ENCODE data around the gene URB2.

DNA sequence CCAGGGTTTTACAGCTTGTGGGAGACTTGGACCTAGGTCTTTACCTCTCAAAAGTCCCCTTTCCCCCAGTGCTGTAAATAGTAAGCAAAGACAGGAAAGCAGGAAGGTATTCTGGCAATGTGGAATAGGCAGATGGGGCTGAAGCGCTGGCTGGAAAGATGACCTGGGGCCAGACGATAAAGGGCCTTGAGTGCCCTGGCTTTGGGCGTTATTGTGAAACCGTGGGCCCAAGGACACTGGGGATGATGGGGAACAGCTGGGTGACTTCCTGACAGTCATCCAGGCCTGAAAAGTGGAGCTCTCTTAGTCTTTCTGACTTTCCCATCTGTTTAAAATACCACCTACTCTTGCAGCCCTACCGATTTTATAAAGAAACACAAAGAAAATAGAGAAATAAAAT is 16.3 kb downstream of the URB2 start:
- TF ChIP-seq, protein P1, sequence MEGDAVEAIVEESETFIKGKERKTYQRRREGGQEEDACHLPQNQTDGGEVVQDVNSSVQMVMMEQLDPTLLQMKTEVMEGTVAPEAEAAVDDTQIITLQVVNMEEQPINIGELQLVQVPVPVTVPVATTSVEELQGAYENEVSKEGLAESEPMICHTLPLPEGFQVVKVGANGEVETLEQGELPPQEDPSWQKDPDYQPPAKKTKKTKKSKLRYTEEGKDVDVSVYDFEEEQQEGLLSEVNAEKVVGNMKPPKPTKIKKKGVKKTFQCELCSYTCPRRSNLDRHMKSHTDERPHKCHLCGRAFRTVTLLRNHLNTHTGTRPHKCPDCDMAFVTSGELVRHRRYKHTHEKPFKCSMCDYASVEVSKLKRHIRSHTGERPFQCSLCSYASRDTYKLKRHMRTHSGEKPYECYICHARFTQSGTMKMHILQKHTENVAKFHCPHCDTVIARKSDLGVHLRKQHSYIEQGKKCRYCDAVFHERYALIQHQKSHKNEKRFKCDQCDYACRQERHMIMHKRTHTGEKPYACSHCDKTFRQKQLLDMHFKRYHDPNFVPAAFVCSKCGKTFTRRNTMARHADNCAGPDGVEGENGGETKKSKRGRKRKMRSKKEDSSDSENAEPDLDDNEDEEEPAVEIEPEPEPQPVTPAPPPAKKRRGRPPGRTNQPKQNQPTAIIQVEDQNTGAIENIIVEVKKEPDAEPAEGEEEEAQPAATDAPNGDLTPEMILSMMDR (tag by site-specific recombination; IDR thresholded peaks at IDR 0.05), result no peak
- TF ChIP-seq ZNF121 (tag by site-specific recombination; IDR thresholded peaks at IDR 0.05) (no peak), ZBTB48 (tag by site-specific recombination; IDR thresholded peaks at IDR 0.05) (no peak), SETDB1 (IDR thresholded peaks at IDR 0.05; ENCODE audit: insufficient read length, low read length) (no peak), ZNF580 (tag by site-specific recombination; IDR thresholded peaks at IDR 0.05) (no peak), MEIS1 (CRISPR knock-in tag; IDR thresholded peaks at IDR 0.05; ENCODE audit: borderline replicate concordance) (no peak), PATZ1 (tag by site-specific recombination; IDR thresholded peaks at IDR 0.05) (no peak), ZNF292 (tag by site-specific recombination; IDR thresholded peaks at IDR 0.05; ENCODE audit: borderline replicate concordance, low read depth) (no peak), ZNF239 (tag by site-specific recombination; IDR thresholded peaks at IDR 0.05) (no peak), ZNF174 (tag by site-specific recombination; IDR thresholded peaks at IDR 0.05) (no peak), ZNF707 (tag by site-specific recombination; IDR thresholded peaks at IDR 0.05) (no peak), ZNF311 (tag by site-specific recombination; IDR thresholded peaks at IDR 0.05; ENCODE audit: borderline replicate concordance) (no peak)
- TF ChIP-seq, protein P2, sequence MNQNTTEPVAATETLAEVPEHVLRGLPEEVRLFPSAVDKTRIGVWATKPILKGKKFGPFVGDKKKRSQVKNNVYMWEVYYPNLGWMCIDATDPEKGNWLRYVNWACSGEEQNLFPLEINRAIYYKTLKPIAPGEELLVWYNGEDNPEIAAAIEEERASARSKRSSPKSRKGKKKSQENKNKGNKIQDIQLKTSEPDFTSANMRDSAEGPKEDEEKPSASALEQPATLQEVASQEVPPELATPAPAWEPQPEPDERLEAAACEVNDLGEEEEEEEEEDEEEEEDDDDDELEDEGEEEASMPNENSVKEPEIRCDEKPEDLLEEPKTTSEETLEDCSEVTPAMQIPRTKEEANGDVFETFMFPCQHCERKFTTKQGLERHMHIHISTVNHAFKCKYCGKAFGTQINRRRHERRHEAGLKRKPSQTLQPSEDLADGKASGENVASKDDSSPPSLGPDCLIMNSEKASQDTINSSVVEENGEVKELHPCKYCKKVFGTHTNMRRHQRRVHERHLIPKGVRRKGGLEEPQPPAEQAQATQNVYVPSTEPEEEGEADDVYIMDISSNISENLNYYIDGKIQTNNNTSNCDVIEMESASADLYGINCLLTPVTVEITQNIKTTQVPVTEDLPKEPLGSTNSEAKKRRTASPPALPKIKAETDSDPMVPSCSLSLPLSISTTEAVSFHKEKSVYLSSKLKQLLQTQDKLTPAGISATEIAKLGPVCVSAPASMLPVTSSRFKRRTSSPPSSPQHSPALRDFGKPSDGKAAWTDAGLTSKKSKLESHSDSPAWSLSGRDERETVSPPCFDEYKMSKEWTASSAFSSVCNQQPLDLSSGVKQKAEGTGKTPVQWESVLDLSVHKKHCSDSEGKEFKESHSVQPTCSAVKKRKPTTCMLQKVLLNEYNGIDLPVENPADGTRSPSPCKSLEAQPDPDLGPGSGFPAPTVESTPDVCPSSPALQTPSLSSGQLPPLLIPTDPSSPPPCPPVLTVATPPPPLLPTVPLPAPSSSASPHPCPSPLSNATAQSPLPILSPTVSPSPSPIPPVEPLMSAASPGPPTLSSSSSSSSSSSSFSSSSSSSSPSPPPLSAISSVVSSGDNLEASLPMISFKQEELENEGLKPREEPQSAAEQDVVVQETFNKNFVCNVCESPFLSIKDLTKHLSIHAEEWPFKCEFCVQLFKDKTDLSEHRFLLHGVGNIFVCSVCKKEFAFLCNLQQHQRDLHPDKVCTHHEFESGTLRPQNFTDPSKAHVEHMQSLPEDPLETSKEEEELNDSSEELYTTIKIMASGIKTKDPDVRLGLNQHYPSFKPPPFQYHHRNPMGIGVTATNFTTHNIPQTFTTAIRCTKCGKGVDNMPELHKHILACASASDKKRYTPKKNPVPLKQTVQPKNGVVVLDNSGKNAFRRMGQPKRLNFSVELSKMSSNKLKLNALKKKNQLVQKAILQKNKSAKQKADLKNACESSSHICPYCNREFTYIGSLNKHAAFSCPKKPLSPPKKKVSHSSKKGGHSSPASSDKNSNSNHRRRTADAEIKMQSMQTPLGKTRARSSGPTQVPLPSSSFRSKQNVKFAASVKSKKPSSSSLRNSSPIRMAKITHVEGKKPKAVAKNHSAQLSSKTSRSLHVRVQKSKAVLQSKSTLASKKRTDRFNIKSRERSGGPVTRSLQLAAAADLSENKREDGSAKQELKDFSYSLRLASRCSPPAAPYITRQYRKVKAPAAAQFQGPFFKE (tag by site-specific recombination; IDR thresholded peaks at IDR 0.05; ENCODE audit: borderline replicate concordance), result no peak
- TF ChIP-seq, protein P3, sequence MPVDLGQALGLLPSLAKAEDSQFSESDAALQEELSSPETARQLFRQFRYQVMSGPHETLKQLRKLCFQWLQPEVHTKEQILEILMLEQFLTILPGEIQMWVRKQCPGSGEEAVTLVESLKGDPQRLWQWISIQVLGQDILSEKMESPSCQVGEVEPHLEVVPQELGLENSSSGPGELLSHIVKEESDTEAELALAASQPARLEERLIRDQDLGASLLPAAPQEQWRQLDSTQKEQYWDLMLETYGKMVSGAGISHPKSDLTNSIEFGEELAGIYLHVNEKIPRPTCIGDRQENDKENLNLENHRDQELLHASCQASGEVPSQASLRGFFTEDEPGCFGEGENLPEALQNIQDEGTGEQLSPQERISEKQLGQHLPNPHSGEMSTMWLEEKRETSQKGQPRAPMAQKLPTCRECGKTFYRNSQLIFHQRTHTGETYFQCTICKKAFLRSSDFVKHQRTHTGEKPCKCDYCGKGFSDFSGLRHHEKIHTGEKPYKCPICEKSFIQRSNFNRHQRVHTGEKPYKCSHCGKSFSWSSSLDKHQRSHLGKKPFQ (tag by site-specific recombination; IDR thresholded peaks at IDR 0.05), result no peak
